Measurements from ENCODE around the gene SDS.

The SDS gene

DNA sequence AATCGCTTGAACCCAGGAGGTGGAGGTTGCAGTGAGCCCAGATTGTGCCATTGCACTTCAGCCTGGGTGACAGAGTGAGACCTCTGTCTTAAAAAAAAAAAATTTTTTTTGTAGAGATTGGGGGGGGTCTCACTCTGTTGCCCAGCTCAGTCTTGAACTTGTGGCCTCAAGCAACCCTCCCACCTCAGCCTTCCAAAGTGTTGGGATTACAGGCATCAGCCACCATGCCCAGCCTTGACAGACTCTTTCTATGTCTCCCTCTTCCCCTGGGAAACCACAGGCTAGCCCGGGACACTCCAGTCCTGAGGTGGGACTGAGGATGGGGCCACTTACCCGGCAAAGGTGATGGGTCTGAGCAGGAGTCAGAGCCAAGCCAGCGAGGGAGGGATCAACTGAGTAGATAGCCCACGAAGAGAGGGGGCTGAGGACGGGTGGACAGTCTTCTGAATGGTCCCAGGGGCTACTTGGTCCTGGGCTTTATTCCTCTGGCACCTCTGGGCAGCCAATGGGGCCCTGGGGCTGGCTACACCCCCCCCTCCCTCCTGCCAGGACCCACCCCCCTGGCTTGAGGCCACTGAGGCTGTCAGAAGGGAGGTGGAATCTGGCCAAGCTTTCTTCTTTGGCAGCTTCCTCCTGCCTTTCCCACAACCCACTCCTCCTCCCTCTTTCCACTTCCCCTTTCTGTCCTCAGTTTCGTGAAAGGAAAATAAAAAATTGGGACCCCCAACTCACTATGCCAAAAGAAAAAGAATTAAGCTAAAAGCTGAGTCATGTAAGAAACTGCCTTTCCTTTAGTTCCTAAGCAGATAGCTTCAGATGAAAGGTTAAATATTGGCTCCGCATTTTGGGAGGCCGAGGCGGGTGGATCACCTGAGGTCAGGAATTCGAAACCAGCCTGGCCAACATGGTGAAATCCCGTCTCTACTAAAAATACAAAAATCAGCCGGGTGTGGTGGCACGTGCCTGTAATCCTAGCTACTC lies at the start of gene SDS:
Gene SDS, minus strand, starts transcription at position 453 of the 981 bp plus-strand sequence. CDS start 4,179 bp downstream, outside the sequence.
- no peak for DNase-seq

DNA sequence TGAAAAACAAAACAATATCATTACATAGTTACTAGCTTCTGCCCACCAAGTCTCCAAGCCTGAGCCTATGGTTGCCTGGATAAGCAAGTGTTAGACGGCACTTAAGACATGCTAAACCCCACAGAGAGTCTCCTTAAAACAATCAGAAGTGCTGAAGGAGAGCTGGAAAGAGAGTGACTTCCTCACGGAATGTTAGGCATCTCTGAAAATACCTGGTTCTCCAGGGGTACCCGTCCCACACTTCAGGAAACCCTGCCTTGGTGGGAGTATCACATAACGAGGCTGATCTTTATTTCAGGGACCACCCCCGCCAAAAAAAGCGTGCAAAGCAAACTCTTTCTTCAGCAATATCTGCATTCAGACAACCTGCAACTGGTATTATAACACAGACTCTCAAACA lies 49.6 kb upstream of the SDS start:
- DNase-seq: no peak

DNA sequence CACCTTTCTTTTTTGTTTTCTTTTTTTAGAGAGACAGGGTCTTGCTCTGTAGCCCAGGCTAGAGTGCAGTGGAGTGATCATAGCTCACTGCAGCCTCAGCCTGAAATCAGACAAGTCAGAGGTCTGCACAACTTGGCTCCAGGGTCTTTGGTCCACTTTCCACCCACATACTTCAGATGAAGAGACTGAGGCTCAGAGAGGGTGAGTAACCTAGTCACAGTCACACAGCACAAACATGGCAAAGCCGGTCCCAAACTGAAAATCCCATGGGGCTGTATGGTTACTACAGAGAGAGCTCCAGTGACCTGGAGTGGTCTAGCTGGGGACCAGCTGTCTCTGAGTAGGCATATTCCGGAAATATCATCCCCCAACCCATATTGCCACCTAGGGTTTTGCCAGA lies 48.8 kb upstream of the SDS start:
- no peak for DNase-seq

- no peak for DNase-seq
Measured at GRCh38 chr12:113449839-113450238, 46.2 kb upstream of the SDS start.

DNA sequence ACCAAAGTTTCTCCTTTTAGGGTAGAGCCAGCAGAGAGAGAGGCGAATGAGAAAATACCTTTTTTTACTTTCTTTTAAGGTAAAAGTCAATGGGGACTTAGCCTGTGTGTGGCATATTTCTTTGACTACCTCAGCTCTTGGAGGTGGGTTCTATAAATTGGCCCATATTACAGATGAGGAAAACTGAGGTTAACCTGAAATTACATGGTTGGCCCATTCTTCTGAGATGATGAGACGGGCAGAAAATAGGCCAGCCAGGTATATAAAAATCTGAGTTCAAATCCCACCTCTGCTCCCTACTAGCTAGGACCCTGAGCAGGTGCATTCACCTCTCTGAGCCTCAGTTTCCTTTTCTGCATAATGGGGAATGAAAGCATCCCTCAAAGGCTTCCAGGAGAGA lies 45.6 kb upstream of the SDS start:
- no peak for DNase-seq

- DNase-seq: no peak
Measured at GRCh38 chr12:113448873-113449272, 45.2 kb upstream of the SDS start.

GRCh38 chr12:113445544-113446171 lies 42.0 kb upstream of the SDS start:
- DNase-seq: no peak

GRCh38 chr12:113443030-113443539 lies 39.4 kb upstream of the SDS start:
- no peak for DNase-seq

DNA sequence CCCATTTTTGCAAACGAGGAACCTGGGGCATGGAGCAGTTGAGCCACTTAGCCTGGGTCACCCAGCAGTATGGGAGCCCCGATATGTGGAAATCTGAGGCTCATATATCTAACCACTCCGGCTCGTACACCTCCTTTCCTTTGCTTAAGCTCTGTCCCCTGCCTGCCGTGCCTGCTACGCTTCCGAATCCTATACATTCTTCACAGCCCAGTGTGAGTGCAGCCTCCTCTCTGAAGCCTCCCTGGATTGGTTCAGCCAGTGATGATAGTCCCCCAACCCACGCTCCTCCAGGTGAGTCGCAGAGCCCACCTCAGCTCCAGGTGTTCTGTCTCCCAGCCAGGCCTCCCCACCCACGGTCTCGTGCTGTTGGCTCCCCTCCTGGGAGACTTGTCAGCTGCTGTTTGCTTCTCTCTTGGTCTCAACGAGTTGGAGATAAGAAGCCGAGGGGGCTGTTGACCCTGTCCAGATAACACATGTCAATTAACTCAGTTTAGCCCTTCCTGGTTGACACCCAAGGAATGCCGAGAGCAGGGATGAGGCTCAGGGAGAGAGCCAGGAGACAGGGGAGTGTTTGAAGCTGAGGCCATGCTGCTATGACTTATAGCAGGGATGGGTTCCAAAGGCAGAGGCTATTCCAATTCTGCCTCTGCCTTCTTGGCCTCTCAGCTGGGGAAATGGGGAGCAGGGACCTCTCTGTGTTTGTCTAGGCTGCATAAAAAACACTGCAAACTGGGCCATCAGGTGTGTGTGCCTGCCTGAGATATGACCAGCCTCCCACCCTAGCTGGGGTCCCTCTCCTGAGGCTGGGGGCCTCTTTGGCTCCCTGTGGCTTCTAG lies 37.5 kb upstream of the SDS start:
- DNase-seq: no peak

- no peak for DNase-seq
Measured at GRCh38 chr12:113440336-113440735, 36.6 kb upstream of the SDS start.

GRCh38 chr12:113439606-113440030 lies 35.9 kb upstream of the SDS start:
- peak; percentile 77 for DNase-seq

DNA sequence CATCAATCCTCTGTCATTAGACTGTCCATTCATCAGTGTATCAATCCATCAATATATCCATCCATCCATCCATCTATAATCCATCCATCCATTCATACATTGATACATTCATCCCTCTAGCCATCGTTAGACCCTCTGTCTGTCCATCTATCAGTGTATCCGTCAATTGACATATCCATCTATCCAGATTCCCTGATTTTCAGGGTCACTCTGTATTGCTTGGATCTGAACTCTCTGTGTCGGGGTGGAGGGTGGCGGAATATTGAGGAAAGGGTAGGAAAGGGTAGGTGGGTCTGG lies 35.6 kb upstream of the SDS start:
- DNase-seq: no peak

DNA sequence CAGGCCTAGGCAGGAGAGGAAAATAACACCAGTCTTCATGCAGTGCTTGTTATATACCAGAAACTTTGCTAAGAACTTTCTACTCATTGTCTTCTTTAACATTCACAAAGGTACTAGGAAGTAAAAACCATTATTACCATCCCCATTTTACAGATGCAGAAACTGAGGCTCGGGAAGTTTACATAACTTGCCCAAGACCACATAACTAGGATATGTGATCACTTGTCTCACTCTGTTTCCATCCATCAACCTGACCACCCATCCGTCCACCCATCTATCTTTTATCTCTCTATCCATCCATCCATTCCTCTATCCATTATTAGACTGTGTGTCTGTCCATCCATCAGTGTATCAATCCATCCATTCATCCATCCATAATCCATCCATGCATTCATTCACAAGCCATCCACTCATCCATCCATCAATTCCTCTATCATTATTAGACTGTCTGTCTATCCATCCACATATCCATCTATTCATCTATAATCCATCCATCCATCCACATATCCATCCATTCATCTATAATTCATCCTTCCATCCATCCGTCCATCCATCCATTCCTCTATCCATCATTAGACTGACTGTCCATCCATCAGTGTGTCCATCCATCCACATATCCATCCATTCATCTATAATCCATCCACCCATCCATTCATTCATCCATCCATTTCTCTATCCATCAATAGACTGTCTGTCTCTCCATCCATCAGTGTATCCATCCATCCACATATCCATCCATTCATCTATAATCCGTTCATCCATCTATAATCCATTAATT lies 35.0 kb upstream of the SDS start:
- no peak for DNase-seq

DNA sequence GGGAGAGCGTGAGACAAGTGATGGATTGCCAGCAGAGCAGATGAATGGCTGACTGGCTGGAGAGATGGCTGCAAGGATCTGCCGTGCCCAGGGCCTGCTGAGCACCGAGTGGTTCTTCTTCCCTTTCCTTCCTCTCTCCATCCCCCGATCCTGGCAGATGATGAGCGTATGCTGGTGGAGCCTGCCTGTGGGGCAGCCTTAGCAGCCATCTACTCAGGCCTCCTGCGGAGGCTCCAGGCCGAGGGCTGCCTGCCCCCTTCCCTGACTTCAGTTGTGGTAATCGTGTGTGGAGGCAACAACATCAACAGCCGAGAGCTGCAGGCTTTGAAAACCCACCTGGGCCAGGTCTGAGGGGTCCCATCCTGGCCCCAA lies 34.0 kb upstream of the SDS start:
- no peak for DNase-seq

DNA sequence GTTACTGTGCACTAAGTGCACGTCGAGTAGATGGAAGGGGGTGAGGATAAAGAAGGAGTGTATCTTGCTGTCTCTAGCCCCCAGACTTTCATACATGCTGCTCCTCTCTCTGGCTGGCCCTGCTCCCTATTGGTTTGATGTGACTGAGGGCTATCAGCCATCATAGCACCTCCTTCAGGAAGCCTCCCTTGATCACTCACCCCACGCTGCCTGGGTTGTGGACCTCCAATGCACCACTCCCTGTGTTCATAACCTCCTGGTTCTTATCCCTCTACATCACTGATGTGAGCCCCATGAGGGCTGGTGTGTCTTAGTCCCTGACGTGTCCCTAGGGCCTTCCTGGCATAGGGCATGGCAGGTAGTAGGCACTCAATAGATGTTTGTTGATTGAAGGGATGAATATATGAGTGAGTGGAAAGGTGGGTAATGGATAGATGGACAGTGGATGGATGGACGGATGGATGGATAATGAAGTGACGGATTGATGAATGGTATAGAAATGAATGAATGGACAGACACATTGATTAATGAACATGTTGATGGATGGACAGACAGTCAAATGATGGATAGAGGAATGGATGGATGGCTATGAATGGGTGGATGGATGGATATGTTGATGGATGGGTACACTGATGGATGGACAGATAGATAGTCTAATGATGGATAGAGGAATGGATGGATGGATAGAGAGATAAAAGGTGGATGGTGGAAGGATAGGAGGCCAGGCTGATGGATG lies 33.5 kb upstream of the SDS start:
- DNase-seq: no peak

GRCh38 chr12:113436586-113436985 lies 32.9 kb upstream of the SDS start:
- no peak for DNase-seq

DNA sequence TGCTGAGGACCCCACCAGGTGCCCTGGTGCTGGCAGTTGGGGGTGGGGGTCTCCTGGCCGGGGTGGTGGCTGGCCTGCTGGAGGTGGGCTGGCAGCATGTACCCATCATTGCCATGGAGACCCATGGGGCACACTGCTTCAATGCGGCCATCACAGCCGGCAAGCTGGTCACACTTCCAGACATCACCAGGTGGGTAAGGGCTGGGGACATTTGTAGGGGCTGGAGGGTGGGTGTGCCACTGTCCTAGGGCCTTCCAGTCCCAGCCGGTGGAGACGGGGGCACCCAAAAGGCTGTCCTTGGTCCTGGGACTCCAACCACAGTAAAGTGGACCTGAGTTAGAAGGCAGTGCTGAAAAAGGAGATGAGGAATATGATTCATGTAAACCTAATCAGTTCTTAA lies 31.7 kb upstream of the SDS start:
- no peak for DNase-seq

DNA sequence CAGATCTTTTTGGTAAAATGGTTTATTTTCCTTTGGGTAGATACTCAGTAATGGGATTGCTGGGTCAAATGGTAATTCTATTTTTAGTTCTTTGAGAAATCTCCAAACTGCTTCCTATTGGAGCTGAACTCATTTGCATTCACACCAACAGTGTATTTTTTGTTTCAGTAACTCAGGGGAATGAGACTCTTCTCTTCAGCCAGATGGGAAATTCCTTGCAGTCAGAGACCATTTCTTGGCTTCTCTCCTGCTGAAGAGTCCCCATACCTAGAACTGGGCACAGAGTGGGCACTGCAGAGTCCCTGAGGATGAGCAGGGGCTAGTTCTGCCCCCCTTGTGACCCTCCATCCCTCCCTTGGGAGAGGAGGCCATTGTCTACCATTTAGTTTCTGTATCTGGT lies 29.3 kb upstream of the SDS start:
- no peak for DNase-seq

GRCh38 chr12:113428482-113428881 lies 24.8 kb upstream of the SDS start:
- DNase-seq: no peak

GRCh38 chr12:113427882-113428281 lies 24.2 kb upstream of the SDS start:
- no peak for DNase-seq

DNA sequence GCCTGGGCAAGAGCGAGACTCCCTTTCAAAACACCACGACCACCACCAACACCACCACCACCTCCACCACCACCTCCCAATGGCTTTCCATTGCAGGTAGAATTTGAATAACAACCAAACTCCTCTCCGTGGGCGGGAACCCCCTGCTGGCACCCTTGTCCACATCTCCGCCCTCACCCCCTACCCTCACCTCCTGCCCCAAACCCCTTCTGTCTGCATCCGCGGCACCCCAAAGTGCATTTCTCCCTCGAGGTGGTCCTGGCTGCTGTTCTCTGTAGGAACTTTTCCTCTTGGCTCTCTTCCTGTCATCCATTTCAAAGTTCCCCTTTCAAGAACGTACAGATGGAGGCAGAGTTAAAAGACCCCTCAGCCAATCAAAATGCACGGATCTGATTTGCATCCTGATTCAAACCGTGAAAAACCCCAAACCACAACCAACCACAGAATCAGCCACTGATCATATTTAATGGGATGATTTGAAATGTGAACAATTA lies 22.3 kb upstream of the SDS start:
- no peak for DNase-seq
